Renal cortex interstitium (tissue), 11 donors: ENCODE measurements around the gene IKZF3. TPM values are rescaled to one million over a fixed set of nuclear protein-coding genes. Genes with fewer than 3 reads are reported as not detected.

Experiments
- DNase-seq, 11 donors: peaks; one replicate each; pipeline ENCODE4 v3.0.0-alpha.2; 2013; ENCODE audit warnings: low read depth in 9 of 11, low spot score in 4 of 11; ENCODE audit errors: extremely low read depth in 1 of 11
- polyA plus RNA-seq, 3 donors: library from polyadenylated mRNA; unstranded; fragments of 120-200 nt; gene quantifications; one replicate each; pipeline ENCODE4 v1.2.1, GENCODE V29; 2013; ENCODE audit not compliant: insufficient read length in 3 of 3

IKZF3 gene
- polyA plus RNA-seq, 3 donors = 0.11 to 0.30 (median 0.23) TPM

DNA sequence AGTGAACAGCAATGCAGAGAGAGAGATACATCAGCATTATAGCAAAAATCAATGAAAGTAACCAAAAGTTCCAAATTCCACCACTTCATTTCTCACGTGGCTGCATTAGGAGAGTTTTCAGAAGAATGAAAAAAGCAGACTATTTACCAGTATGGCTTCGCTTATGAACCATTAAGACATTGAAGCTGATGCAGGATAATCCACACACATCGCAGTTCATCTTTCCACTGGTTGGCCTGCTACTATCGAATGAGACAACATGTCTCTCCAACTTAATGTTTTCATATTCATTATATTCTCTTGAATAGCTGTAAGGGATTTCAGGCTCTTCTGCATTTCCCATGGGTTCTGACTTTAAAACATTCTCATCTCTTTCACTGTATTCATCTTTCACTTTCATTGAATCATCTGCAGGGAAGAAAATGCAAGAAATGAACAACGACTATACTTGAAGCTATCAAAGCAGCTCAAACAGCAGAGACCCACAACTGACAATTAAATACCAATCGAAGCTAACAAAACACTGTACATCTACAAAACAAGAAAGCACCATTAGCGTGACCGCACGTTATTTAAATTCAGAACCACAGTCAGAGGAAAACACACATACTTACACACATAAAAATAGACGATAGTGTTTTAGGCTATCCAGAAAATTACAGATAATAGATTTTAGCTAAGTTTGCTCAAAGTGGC lies 71.4 kb downstream of the IKZF3 start:
- DNase-seq = no peak

DNA sequence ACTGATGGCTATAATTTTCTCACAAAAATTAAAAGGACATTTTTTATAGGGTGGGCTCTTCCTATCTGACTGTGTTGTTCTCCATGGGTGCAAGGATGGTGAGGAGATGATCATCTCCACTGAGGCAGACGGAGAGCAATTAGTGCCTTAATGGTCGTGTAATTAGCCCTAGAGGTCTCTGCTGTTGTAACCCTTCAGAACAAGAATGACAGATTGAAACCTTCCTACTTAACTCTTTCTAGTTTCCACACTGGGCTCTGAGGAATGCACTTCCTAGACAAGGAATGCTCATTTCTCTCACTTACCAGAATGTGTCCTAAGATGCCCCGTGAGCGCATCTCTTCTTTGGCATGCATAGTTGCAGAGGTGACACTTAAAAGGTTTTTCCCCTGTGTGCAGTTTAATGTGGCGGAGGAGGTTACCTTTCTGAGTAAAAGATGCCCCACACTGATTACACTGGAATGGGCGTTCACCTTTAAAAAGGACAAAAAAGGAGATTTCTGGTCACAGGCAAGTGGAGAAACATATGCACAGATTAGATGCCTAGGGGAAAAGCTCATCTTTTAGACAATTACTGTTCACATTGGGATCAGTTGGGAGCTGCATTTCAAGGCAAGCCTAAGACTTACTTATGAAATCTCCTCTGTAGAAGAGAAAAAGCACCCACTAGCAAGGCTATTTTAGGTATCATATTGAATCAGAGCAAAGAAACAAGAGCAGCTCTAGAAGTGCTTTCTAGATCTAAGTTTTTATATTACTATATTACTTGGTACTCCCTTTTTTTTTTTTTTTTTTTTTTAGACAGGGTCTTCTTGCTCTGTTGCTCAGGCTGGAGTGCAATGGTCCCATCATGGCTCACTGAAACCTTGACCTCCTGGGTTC lies 72.8 kb downstream of the IKZF3 start:
- no peak for DNase-seq

DNA sequence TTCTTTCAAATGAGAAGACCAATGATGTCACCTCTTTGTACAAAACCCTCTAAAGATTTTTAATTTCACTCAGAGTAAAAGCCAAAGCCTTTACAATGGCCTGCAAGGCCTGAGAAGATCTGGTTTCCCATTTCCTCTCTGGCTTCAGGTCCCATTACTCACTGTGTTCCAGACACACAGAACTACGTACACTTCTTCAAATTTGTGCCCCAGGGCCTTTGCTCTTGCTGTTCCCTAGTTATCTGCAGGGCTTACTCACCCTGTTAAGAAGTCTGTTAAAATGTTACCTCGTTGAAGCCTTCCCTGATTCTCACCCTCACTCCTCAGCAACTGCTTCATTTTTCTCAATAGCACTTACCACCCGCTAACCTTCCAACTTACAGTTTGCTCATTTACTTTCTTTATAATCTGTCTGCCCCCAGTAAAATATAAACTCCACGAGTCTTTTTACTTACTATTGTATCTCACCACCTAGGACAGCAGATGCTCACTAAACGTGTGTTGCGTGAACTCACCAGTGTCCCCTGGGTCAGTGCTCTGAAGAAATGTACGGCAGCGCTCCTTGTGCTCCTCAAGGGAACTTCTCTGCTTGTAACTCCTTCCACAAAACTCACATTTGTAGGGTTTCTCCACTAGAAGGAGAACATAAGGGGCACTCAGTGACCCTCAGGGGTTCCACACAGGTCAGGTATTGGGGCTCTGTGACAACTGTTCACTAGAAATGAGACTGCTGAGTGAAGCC lies 76.2 kb downstream of the IKZF3 start:
- DNase-seq = no peak

DNA sequence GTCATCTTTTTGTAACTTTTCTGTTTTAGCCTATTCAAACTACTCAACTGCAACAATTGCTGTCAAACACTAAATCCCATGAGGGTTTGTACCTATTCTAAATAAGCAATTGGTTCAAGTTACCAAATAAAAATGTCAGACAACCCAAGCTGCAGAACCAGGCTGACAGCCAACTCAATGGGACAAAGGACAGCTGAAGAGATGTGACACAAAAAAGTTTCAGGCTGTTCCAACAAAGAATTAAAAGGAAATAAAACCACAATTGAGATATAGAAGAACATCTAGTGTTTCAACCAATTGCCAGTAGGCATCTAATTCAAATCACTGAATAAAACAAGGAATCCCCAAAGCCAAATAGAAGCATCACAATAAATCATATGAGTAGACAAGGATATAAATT lies 77.1 kb downstream of the IKZF3 start:
- DNase-seq = no peak

DNA sequence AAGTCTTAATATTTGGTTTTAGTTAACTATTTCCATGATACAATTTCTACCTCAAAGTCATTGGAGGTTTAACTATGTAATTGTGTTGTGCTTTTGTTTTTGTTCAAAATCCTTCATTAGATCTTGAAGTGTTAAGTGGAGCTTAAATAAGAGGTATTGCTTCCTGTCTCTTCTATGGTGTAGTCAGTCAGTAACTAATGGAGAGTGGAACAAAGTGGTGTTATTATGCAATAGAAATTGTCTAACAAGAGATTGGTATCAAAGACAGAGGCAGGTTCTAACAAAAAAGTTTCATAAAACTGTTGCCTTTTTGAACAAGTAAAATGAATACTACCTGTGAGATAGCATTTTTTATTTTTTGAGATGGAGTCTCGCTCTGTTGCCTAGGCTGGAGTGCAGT lies 81.1 kb downstream of the IKZF3 start:
- DNase-seq = no peak

DNA sequence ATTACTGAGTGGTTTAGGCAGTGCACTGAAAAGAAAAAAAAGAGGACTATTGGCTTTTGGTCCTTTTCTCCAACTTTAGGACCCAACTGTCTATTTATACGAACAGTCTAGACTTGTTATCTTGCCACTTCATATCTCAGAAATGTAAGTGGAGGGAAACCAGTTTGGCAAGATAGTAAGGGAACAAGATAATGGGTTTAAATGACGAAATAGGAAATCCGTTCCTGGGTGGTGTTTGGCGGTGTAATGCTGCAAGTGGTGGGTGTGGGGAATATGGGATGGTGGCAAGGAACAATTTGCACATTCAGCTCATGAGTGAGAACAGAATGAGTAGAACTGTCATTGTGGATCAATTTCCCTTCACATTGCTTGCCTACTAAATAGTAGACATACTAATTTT lies 81.6 kb downstream of the IKZF3 start:
- no peak for DNase-seq

DNA sequence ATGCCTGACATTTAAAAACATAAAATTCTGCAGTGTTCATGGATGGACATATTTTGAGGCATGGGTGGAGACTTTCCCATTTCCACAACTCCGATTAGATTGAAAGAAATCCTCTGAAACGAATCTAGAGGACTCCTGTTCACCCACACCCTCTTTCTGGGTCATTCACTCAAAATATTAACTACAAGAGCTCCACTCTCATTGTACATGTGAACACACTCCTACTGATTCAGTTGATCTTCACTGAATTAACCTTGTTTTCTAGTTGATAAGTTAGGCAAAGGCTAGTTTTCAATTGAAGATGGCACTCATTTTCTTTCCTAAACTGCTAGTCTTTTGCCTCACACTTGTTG lies 82.3 kb downstream of the IKZF3 start:
- DNase-seq = no peak

DNA sequence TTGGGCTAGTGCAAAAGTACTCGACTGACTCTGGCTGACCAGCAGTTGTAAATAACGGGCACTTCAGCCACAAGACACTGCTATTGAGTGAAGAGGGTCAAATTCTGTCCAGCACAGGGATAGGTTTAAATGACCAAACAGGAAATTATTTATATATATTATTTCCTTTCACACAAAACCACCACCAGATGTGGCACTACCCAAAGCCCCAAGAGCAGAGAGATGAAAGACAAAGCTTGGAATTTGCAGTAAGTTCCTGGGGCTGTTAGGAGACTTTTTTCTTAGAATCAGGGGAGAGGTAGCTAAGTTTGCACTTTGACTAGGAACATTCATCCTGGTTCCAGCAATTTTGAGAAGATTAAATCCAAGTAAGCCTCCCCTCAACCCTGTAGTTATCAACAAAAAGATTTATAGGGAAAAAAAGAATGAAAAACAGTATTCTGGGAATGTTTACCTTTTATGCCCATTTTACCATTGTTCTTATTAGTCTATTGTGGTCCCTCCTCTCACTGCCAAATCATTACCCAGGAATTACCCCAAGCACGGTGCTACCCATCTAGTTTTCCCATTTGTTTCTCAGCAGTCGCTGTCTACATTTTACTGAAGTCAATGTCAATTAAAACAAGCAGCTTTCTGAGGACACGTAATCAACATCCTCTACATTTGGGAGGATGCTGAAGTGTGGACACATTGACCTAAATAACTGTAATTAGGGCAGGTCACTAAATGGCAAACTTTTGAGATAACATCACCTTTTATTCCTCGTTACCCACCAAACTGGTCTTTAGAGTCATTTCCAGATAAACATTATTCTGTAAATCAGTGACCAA lies 82.9 kb downstream of the IKZF3 start:
- DNase-seq = no peak

DNA sequence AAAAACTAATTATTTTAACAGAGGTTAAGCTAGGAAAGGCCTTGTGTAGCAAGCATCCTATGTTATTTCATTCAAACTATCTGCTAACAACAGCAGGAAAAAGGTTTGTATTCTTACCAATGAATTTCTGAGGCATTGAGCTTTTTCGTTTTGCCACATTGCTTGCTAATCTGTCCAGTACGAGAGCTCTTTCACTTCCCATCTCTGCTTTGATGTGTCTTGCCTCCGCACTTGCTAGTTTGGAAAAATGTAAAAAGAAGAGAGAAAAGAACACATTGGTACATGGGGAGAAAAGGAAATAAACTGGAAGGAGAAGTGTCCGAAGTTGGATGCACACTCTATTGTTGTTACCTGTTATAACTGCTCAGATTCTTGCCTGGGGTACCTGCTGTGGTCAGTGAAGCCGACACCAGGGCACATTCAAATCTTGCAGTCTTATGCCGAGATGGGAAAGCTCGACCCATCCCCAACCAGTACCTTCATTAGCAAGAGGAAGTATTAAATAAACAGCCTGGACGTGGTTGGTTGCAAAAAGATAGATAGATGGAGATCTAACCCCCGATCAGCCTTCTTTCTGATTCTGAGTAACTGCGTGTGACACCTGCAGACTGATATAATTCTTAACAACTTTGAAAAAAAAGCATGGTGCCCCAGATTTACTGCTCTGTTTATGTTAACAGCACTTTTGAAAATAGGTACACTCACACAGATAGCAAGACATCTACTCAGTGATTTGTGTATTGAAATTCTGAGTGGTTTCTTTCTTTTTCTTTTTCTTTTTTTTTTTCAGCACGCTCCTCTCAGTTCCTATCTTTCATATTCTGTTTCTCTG lies 86.4 kb downstream of the IKZF3 start:
- DNase-seq = no peak

DNA sequence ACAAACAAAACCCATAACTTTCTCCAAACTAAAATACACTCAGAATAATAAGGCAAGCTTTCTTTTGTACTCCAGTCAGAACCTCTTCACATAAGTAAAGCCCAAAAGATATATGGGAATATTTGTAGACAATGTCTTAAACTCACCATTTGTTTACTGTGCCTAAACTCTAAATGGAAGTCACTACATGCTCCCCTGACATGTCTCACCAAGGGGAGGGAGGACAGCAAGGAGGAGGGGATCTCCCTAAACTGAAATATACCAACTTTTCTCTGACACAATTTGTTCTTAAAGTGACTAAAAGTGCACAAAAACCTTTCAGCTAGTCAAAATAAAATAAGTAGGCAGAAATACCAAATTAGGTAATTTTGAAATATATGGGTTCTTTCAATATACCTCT lies 87.9 kb downstream of the IKZF3 start:
- no peak for DNase-seq

DNA sequence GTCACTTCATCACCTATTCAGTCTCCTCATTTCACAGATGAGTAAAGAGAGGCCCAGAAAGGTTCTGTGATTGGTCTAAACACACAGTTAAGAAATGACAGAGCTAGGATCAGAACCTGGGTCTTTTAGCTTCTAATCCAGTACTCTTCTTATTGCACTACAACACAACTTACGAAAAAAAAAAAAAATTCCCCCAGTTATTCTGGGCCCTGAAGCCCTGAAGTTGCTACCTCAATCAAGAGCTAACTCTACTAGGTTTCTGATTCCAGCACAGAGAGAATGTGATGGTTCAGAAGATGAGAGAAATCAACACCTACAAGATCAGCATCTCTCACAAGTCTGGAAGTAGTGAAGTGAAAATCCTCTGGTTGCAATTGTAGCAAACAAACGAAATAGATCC lies 89.1 kb downstream of the IKZF3 start:
- DNase-seq = no peak

DNA sequence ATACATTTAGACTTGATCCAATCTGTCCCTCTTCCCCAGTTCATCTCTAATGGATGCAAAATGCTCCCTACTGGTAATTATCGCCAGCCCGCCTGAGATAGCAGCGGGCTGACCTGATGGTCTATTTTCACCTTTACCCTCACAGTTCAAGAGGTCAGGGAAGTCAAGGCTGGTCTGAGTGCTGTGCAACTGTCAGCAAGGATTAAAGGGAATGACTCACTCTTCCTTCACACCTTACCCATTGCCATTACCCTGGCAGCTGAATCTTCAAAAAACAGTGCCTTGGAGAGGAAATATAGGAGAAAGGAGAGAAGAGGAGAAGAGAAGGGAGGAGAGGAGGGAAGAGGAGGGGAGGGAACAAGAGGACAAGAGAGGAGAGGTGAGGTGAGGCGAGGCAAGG lies 90.1 kb downstream of the IKZF3 start:
- DNase-seq = no peak

DNA sequence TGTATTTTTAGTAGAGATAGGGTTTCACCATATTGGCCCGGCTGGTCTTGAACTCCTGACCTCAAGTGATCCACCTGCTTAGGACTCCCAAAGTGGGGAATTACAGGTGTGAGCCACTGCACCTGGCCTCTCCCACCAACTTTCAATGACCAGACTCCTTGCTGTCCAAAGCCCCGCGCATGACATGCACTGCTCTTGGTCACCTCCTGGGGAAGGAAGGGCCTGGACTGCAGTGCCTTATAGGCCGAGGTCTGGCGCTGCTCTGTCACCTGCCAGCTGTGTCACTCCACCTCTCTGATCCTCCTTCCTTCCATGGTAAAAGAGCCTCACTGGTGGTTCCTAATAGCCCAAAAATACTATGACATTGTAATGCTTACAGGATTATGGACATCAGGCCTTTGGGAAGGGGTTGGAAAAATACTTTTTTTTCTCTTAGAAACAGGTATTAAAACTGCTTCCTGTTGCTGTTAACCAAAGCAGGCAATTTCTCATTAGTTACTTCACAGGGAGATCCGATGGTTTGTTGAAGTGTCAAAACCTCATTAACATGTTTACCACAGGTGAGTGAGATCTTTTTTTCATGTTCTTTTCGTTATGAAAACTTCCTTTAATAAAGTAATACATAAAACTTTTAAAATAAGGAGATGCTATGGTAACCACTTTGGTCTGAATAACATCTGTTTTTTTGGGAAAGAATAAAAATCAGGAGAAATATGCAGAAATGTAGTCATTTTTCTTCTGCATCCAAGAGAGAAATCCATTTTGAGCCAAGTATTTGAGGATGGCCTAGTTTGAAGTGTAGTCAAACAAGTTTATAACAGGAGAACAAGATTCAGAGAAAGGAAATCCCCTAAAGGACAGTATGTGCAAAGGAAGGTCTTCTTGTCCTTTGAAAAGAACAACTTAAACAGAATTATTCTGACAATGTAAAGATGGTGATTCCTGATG lies 90.9 kb downstream of the IKZF3 start:
- DNase-seq = no peak

DNA sequence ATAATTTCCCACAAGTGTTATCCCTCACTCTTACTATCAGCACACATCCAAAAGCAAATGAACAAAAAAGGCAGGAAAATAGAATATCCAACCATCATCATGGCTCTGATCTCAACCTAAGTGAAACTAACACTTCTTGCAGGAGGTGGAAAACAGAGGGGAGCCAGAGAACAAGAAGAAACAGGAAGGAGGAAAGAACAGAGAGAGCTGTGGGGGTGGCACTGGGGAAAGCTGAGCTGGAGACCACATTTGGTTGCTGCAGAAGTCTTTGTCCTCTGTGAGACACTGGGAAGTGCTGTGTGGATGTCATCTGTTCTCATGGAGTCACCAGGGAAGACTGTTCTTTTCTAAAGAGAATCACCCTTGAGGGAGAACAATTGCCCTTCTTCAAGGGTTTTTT lies 91.7 kb downstream of the IKZF3 start:
- no peak for DNase-seq

DNA sequence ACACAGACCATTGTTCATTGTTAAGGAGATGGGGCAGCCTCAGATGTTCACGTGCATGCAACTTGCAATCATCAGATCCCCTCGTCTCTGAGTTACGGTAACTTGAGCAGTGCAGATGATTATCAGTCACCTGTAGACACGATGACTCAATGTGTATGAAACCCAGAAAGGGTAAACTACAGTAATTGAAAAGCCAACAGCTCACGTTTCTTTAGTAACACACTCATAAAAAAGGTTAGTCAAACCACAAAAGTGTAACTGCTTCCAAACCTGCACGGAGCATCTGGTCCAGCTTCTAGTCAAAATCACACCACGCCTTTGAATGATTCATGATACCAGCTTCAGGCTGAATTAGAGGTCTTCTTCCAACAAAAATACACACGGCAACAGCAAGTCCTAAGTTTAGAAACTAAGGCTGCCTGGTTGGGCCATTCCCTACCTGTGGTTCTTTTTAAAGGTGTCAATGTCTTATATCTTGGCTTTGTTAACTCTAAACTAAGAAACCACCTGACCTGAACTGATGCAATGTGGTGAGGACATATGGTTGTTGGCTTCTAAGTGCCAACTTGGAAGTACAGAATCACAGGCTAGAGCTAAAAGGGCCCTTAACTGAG lies 94.0 kb downstream of the IKZF3 start:
- DNase-seq = no peak

DNA sequence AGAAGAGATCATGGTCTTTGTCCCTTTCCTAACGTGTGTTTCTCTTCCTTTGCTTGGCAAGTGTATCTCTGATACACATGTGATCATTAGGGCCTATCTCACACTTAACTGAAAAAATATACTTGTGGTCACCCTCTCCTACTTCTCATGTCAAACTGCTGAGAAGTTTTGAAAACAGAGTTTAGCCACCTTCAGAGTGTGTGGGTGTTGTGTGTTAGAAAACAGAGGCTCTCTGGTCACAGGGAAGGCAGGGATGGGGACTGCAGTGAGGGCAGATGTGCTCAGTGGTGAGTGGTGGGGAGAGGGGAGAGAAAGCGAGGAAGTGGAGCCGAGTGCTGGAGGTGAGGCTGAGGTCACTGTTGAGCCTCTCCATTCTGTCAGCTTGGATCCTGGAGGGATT lies 97.0 kb downstream of the IKZF3 start:
- DNase-seq = no peak

DNA sequence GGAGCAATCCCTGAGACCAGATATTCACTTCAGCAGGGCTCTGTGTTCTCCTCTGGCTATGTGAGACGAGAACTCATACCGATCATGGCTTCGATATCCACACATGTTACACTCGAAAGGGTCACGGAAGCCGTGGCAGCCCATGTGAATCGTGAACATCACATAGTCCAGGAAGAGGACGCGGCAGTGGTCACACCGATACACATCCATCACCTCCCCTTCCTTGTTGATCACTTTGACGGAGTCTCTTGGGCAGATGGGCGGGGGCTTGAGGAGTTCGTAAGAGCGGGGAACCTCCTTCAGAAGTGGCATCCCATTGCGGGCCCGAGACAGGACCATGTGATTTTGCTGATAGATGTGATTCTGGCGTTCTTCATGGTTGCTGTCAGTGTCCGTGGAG lies 98.3 kb downstream of the IKZF3 start:
- no peak for DNase-seq
